HL-60/S4 treated with phorbol 12-myristate 13-acetate at 8.2 ng/mL for 4 days and 3 days (cell line): ENCODE results near the gene RAD51B.
"Not testable (repeated sequence)": the region's sequence is repeated elsewhere in the genome, so short reads cannot be mapped to it uniquely, and the experiment has no call there.

Experiments used
- in situ Hi-C: fragments of 300-500 bp; cut with MboI; formaldehyde crosslinking; loops from 2 replicates; pipeline ENCODE4 v1.15.0; 2022; ENCODE audit warnings: low sequenced_read_pairs

RAD51B gene

DNA sequence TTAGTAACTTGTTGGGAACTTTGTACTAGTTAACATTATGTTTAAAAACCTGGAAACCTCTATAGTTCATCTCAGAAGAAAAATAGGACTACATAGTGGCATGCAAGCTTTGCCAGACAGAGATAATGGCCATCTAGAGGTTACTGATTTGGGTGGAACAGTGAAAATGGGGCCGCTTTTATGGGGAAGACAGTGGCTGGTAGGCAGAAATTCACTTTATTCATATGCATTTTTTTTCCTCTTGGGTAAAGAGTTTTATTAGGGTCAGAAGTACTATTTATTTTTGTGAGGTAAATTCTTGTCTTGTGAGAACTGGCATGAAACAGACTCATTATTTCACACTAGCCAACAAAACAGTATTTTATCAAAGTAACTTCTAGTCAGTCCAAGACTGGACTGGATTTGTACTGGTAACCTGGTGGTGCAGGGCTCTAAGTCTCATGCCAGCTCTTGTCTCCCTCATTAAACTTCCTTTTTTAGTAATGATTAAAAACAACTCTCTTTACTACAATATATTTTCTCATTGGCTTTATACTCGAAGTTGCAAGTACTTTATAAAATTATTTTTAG lies 345.8 kb downstream of the RAD51B start:
- in situ Hi-C loops: no loop called here

DNA sequence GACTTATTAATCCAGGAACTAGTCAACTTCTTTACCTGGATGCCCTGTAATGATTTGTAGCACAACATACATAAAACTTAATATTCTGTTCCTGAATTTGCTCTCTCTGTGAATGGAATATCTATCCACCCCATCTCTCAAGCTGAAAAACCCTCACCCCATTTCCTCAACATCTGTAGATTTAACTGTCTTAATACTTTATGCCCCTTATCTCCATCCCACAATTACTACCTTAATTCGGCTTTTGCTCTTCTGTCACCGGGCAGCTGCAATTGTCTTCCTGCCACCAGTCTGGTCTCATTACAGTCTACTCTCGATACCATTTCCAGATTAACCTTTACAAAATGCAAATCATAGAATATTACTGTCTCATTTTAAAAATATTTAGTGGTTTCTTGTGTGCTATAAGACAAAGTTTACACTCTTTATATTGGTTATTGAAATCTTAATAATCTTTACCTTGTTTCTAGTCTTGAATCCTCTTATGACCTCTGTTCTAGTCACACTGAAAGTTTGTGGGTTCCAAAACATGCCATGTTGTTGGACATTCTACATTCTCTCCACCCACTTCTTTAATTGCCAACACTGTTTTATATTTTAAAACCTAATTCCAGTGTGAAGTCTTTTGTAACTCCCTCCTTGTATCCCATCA lies 347.3 kb downstream of the RAD51B start:
- in situ Hi-C loops: no loop called here

DNA sequence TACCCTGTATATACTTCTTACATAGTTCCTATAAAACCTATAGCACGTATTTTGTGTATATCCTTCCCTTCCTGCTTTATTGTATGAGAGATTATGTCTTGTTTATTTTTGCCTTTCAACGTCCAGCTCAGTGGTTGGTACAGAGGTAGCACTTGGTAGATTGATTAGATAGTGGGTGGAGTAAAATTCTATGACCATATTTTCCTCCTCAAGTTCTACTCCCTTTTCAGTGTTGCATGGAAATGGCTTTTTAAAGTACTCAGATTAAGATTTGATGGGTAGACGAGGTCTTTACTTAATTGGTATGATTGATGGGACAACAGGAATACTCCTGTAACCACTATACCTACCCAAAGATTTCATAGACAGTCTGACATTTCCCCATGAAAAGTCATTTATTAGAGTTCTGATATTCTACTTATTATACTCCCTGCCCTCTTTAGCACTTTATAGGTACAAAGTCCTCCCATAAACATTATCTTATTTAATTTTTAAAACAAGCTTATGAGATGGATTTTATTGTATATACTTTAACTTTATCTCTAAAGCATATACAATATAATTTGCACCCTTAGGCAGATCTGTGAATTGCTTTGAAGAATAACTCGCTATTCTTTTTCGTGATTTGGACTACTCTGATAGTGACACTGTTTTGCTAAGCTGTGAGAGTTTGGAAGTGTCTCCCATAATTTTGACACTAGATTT lies 348.0 kb downstream of the RAD51B start:
- in situ Hi-C loops: no loop called here

DNA sequence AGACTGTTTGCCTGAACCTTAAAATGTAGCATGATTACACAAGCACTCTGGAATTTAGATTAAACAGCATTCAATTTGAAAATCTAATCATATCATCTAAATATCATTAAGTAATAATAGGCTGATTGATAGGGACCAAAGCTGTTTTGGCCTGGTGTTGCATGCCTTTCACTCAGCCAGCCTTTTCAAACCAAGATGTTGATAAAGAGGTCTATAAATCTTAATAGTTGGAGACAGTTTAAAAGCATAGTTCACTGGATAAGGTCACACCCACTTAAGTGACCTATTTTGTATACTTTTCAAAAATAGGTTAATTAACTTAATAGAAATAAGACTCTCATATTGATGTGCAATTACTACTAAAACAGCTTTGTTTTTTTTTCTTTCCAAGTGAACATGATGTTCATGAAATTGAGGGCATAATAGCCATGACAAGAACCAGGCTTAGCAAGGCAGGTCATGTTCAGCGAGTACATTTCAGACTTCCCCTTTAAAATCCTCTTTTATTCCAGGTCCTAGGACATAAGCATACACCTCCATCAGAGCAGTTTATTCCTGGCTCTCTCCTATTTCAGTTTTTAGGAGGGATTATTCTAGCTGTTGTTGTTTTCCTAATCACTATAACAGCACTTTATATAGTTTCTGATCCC lies 349.0 kb downstream of the RAD51B start:
- in situ Hi-C loops: no loop called here

DNA sequence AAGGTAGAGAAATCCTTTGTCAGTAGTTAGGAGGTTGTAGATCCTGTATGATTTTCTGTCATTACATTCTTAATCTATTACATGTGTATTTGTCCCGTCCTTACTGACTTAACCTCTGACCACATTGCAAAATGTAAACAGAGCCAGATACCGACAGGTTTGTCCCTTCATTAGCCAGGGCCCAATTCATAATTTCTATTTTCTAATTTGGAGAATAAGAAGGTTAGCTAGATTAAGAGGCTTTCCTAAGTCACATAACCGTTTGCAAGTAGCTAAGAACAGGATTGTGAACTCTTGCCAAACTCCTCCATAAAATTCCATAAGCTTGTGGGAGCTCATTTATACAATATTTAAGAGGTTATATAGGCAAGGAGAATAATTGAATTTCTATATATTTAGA lies 352.6 kb downstream of the RAD51B start:
- in situ Hi-C loops: no loop called here

GRCh38 chr14:68172627-68173026 lies 353.0 kb downstream of the RAD51B start:
- in situ Hi-C loops: no loop called here

- in situ Hi-C loops: no loop called here
Measured at GRCh38 chr14:68173227-68173972, 353.8 kb downstream of the RAD51B start.

DNA sequence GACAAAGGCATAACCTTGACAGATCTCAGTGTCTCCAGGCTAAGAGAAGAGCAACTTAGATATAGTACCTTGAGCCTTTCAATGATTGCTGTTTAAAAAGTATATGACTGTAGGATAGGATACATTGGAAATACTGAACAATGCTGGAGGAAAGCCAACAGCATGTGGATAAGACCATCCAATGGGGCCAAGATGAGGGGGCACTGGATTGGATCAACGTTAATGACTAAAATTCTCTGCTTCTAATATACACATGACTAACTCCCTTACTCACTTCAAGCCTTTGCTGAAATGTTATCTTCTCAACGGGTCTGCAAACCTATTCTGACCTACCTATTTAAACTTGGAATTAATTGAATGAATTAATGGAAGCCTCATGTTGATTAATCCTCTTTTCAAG lies 354.9 kb downstream of the RAD51B start:
- in situ Hi-C loops: no loop called here

DNA sequence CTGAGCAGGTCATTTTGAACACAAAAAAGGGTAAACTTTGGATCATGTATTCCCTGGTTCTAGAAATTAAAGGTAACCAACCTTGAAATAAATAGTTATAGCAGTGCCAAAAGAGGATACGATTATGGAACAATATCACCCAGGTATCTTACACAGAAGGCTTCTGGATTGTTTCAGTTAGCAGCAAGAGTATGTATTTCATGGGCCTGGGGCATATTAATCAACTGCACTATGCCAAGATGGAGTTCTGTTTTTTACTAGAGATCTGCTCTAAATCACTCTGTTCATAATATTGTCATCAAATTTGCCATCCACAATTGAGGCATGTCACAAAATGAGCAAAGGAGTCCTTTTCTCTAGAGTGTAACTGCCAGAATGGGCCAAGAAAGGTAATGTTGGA lies 357.1 kb downstream of the RAD51B start:
- in situ Hi-C loops: no loop called here

DNA sequence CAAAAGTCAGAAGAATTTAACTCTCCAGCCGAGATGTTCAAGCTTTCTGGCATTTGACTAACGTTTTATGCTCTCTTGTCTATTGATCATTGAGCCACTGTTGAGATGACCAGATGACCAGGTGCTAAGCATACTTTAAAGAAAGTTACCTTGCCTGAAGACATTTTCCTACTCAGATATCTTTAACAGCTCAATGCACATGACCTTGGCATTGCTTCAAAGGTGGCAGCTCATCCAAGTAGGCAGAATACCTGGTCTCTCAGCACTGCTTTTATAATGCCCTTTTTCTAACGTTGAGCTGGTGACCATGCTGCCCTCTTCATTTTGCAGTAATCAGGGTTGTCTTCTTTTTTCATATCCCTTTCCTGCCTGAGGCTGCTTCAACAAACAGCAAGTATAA lies 358.1 kb downstream of the RAD51B start:
- in situ Hi-C loops: no loop called here

DNA sequence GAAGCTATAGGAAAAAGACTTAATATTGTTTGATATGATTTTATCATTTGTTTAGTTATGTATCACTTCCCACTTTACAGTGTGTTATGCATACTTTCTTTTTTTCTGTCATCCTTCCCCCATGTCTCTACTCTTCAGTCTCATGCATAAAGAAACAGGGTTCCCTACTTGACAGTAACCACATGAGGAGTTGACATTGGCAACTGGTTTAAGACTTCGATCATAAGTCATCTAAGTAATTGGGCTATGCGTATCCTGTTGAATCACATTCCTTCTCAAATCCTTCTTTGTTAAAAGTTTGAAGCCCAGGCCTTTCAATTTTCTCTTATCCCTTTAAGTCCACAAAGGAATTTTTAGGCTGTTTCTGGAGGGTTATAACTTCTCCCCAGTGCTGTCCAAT lies 358.7 kb downstream of the RAD51B start:
- in situ Hi-C loops: no loop called here

- in situ Hi-C loops: no loop called here
Measured at GRCh38 chr14:68181519-68182326, 362.1 kb downstream of the RAD51B start.

GRCh38 chr14:68182492-68182891 lies 362.9 kb downstream of the RAD51B start:
- in situ Hi-C loops: no loop called here

DNA sequence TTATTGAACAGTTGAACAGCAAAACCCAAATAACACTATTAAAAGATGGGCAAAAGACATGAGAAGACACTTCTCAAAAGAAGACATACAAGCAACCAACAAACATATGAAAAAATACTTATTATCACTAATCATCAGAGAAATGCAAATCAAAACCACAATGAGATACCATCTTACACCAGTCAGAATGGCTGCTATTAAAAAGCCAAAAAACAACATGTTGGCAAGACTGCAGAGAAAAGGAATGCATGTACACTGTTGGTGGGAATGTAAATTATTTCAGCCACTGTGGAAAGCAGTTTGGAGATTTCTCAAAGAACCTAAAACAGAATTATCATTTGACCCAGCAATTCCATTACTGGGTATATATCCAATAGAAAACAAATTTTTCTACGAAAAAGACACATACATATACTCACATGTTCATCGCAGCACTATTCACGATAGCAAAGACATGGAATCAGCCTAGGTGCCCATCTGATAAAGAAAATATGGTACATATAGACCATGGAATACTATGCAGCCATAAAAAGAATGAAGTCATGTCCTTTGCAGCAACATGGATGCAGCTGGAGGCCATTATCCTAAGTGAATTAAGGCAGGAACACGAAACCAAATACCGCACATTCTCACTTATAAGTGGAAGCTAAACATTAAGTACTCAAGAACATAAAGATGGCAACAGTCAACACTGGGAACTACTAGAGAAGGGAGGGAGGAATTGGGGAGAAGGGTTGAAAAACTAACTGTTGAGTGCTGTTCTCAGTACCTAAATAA lies 367.1 kb downstream of the RAD51B start:
- in situ Hi-C loops: not testable (repeated sequence)

GRCh38 chr14:68188174-68188573 lies 368.6 kb downstream of the RAD51B start:
- in situ Hi-C loops: no loop called here

GRCh38 chr14:68190032-68190431 lies 370.5 kb downstream of the RAD51B start:
- in situ Hi-C loops: no loop called here

DNA sequence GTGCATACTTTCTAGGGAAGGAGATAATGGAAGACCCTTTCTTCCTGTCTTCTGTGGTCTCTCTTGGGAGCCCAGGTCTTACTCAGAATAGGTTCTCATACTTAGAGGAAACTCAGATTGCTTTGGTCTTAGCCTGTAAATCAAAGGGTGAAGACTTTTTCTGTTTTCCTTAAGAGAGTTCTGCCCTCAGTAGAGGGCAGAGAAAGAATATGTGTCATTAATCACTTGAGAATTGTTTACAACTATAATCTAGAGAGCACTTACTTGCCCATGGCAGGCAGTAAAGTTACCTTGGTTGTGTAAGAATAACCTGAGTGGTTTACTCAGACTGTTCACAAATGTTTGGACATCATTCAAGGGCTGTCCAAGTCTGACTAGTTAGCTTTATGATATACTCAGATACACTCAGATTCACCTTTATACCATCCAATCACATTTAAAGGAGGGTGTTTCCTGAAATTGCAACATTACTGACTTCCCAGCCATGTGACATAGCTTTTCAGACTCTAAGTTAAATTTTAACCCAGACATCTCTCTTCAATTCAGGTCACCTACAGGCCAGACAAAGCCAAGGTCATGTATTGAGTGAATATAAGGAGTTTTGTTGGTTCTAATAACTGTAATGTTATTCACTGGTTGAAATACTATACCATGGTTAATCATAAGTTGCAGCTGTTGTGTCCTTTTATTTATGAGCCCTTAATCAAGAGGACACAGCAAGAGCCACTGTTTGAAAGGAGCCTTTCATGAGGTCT lies 372.2 kb downstream of the RAD51B start:
- in situ Hi-C loops: no loop called here

DNA sequence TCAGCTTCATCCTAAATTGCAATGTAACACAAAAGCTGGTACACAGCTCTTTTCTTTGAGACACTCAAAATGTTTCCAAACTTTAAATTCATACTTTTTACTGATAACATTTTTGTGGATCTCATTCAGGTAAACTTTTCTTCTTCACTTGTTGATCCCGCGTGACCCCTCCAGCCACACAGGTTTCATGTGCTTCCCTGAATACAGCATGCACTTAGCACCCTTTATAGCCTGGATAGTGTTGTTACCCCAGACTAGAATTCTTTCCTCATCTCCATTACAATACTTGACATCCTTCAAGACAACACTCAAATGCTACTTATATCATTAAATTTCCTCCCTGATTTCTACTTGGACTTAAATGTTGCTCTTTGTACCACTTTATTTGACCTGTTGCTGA lies 373.4 kb downstream of the RAD51B start:
- in situ Hi-C loops: no loop called here
